Mesenchymal stem cell (in vitro differentiated cells and primary cell): ENCODE data around the gene SLC35B2.

Experiments
- DNase-seq: peaks from one replicate; pipeline ENCODE4 v3.0.0-alpha.2; 2013
- H2AFZ ChIP-seq: one replicate; pipeline ENCODE4 v1.6.1; 2013; ENCODE audit warnings: low read depth, mild to moderate bottlenecking, control low read depth, inconsistent platforms, low read length, moderate library complexity
- H2AK5ac ChIP-seq: 2 replicates; pipeline ENCODE4 v1.6.1; 2013; ENCODE audit warnings: low read length, moderate library complexity, mild to moderate bottlenecking, inconsistent platforms; ENCODE audit not compliant: severe bottlenecking
- H2BK120ac ChIP-seq: one replicate; pipeline ENCODE4 v1.6.1; 2013; ENCODE audit warnings: low read depth, mild to moderate bottlenecking, inconsistent platforms, low read length, moderate library complexity
- H2BK12ac ChIP-seq, 2 experiments: one replicate each; pipeline ENCODE4 v1.6.1; 2013; ENCODE audit warnings: inconsistent platforms in 2 of 2, low read length in 2 of 2, mild to moderate bottlenecking in 2 of 2, moderate library complexity in 2 of 2, control low read depth in 1 of 2
- H2BK15ac ChIP-seq: one replicate; pipeline ENCODE4 v1.6.1; 2013; ENCODE audit warnings: mild to moderate bottlenecking, low read depth, inconsistent platforms; ENCODE audit not compliant: poor library complexity, severe bottlenecking
- H2BK5ac ChIP-seq: 2 replicates; pipeline ENCODE4 v1.6.1; 2013; ENCODE audit warnings: low read depth, mild to moderate bottlenecking, low read length, control low read depth, inconsistent platforms; ENCODE audit not compliant: poor library complexity, severe bottlenecking
- H3K14ac ChIP-seq, 2 experiments: one replicate each; pipeline ENCODE4 v1.6.1; 2013; ENCODE audit warnings: inconsistent platforms in 2 of 2, low read length in 2 of 2, control low read depth in 1 of 2, mild to moderate bottlenecking in 1 of 2, moderate library complexity in 1 of 2
- H3K18ac ChIP-seq, 2 experiments: one replicate each; pipeline ENCODE4 v1.6.1; 2013; ENCODE audit warnings: inconsistent platforms in 2 of 2, low read length in 2 of 2, control low read depth in 1 of 2, low read depth in 1 of 2, mild to moderate bottlenecking in 1 of 2
- H3K23ac ChIP-seq, 2 experiments: one replicate each; pipeline ENCODE4 v1.6.1; 2013; ENCODE audit warnings: inconsistent platforms in 2 of 2, low read length in 2 of 2, mild to moderate bottlenecking in 2 of 2, moderate library complexity in 2 of 2, control low read depth in 1 of 2
- H3K27ac ChIP-seq: 2 replicates; pipeline ENCODE4 v1.5.1; 2013; ENCODE audit warnings: mild to moderate bottlenecking, moderate library complexity, low read length, control low read depth, inconsistent platforms; ENCODE audit not compliant: poor library complexity, severe bottlenecking
- H3K27me3 ChIP-seq, 2 experiments: 2 replicates each; pipeline versions ENCODE4 v1.6.1 to v1.7.0; 2013; ENCODE audit warnings: low read length in 2 of 2, mild to moderate bottlenecking in 2 of 2, moderate library complexity in 2 of 2, control low read depth in 1 of 2, inconsistent platforms in 1 of 2; ENCODE audit not compliant: control insufficient read depth in 1 of 2, insufficient read depth in 1 of 2
- H3K36me3 ChIP-seq, 2 experiments: 2 replicates each; pipeline versions ENCODE4 v1.6.1 to v1.7.0; 2013; ENCODE audit warnings: low read length in 2 of 2, control low read depth in 1 of 2, inconsistent platforms in 1 of 2, low read depth in 1 of 2, mild to moderate bottlenecking in 1 of 2; ENCODE audit not compliant: insufficient read depth in 2 of 2, control insufficient read depth in 1 of 2
- H3K4ac ChIP-seq, 2 experiments: one replicate each; pipeline ENCODE4 v1.6.1; 2013; ENCODE audit warnings: inconsistent platforms in 2 of 2, low read length in 2 of 2, mild to moderate bottlenecking in 2 of 2, moderate library complexity in 2 of 2, control low read depth in 1 of 2, low read depth in 1 of 2
- H3K4me1 ChIP-seq: 2 replicates; pipeline ENCODE4 v1.6.1; 2013; ENCODE audit warnings: low read depth, low read length, control low read depth; ENCODE audit not compliant: control insufficient read depth, insufficient read depth
- H3K4me2 ChIP-seq: 2 replicates; pipeline ENCODE4 v1.6.1; 2013; ENCODE audit warnings: low read length, mild to moderate bottlenecking, inconsistent platforms; ENCODE audit not compliant: poor library complexity, severe bottlenecking
- H3K4me3 ChIP-seq, 2 experiments: 2 replicates each; pipeline versions ENCODE4 v1.5.1 to v1.7.0; 2013; ENCODE audit warnings: low read length in 2 of 2, mild to moderate bottlenecking in 2 of 2, control low read depth in 1 of 2, low read depth in 1 of 2; ENCODE audit not compliant: insufficient read depth in 1 of 2
- H3K79me1 ChIP-seq: replicated peaks from 2 replicates; pipeline ENCODE4 v1.6.1; 2013; ENCODE audit warnings: mild to moderate bottlenecking, control low read depth, low read length, inconsistent platforms; ENCODE audit not compliant: poor library complexity, severe bottlenecking
- H3K9ac ChIP-seq: 2 replicates; pipeline ENCODE4 v1.7.0; 2013; ENCODE audit warnings: mild to moderate bottlenecking, low read length, moderate library complexity
- H3K9me3 ChIP-seq: 2 replicates; pipeline ENCODE4 v1.7.0; 2013; ENCODE audit warnings: mild to moderate bottlenecking, low read length; ENCODE audit not compliant: control insufficient read depth
- H4K8ac ChIP-seq: one replicate; pipeline ENCODE4 v1.6.1; 2013; ENCODE audit warnings: inconsistent platforms, mild to moderate bottlenecking, low read length, moderate library complexity
- H4K91ac ChIP-seq: one replicate; pipeline ENCODE4 v1.6.1; 2013; ENCODE audit warnings: mild to moderate bottlenecking, low read length, inconsistent platforms
- WGBS: methylation state at CpG from one replicate; pipeline ENCODE4 v1.1.7; 2013; ENCODE audit warnings: mixed read lengths; 5-methylcytosine and 5-hydroxymethylcytosine counted together

SLC35B2 gene

DNA sequence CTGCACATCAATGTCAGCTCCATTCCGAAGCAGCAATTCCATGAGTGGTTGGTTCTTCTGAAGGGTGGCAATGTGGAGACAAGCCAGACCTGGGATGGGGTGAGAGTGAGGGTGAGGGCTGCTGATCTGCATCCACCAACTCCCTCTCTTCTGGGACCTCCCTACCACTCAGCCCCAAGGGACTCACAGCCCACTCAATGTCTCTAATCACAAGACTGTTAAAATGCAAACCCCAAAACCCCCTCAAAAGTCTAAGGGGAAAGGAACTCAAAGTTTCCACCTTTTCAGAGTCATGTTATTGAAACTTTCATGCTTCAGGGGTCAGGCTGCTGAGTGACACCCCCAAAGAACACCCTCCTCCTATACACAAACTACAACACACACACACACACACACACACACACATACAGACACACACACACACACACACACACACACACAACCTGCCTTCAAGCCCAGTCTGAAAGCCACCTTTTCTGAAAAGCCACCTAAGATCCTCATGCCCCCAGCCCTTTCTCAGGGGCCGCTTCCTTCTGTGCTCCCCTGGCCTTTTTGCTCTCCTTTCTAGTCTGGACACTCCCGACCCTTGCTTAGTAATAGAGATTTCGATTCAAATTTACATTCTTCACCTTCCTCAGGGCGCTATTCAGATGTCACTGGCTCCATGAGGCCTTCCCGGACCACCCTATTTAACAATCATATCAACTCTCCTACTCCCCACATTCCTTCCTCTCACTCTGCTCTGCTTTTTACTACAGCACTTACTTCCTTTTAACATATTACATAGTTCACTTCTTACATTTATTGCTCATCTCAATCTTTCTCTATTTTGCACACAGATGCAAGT lies 3.3 kb upstream of the SLC35B2 start:
- H2BK120ac ChIP-seq, result no peak overlapping the region
- 93% methylated on average over 6 of the region's 6 CpGs for WGBS
- peaks cover 30 to 36% of the 10 kb centered on the region in 2 experiments for H3K36me3 ChIP-seq
- H3K27me3 ChIP-seq, result no peaks in the 10 kb centered on the region
- no peak overlapping the region for H3K4me3 ChIP-seq
- no peak overlapping the region for H3K4ac ChIP-seq
- H3K4me2 ChIP-seq, result no peak overlapping the region
- no peak overlapping the region for H2BK12ac ChIP-seq
- no peak overlapping the region for H2AK5ac ChIP-seq
- no peak overlapping the region for H2AFZ ChIP-seq
- no peak overlapping the region for H3K9ac ChIP-seq
- no peak for DNase-seq
- peaks cover 27% of the 10 kb centered on the region for H3K79me1 ChIP-seq
- no peak overlapping the region for H3K27ac ChIP-seq
- H2BK5ac ChIP-seq, result no peak overlapping the region
- H4K91ac ChIP-seq, result no peak overlapping the region
- peaks cover 38% of the 10 kb centered on the region for H3K4me1 ChIP-seq
- no peak overlapping the region for H3K18ac ChIP-seq
- H3K23ac ChIP-seq, result no peak overlapping the region
- H3K9me3 ChIP-seq, result no peaks in the 10 kb centered on the region
- no peak overlapping the region for H4K8ac ChIP-seq
- no peak overlapping the region for H2BK15ac ChIP-seq
- no peak overlapping the region for H3K14ac ChIP-seq

DNA sequence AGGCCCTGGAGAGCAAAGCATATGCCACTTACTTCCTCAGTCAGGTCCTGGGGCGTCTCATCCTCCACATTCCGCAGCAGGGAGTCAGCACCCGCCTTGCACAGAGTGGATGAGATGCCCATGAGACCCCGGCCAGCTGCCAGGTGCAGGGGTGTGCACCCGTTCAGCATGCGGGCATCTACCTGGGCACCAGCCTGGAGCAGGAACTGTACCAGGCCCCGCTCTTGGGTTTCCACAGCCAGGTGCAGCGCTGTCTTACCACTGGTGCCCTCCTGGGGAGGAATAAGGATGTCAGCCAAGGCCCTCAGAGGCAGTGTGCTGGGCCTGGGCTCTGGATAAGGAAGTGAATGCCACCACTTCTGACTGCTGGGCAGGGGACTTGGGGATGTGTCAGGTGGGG lies 2.7 kb upstream of the SLC35B2 start:
- Histone ChIP-seq H3K27me3 (no peaks in the 10 kb centered on the region), H3K14ac (no peak overlapping the region), H3K23ac (no peak overlapping the region), H3K79me1 (peaks cover 27% of the 10 kb centered on the region), H2AK5ac (no peak overlapping the region), H3K4me2 (no peak overlapping the region), H3K4ac (no peak overlapping the region), H2BK120ac (no peak overlapping the region), H4K8ac (no peak overlapping the region), H2AFZ (no peak overlapping the region), H2BK15ac (no peak overlapping the region), H3K18ac (no peak overlapping the region), H4K91ac (no peak overlapping the region), H3K36me3 (peaks cover 37 to 41% of the 10 kb centered on the region in 2 experiments), H2BK5ac (no peak overlapping the region), H3K27ac (no peak overlapping the region), H2BK12ac (no peak overlapping the region), H3K9me3 (no peaks in the 10 kb centered on the region), H3K9ac (no peak overlapping the region), H3K4me1 (peaks cover 43% of the 10 kb centered on the region), H3K4me3 (no peak overlapping the region)
- DNase-seq, result no peak
- WGBS, result 97% methylated on average over 8 of the region's 8 CpGs

DNA sequence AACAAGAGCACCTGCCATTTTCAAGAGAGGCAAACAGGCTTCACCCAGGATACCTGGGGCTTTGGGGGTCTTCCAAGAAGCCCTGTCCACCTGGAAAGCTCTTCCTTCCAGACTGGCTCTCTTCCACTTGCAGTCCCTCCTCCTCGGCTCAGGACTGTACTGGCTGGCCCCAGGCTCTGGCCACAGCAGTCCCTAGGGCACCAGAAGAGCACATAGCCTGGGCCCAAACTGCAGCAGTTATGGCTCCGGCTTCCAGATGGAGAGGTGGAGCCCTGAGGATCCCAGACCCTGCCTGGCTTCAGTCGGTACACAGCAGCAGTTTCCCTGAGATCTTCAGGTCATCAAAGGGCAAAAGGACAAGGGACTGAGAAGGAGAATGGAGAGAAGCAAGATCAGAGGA lies 1.6 kb upstream of the SLC35B2 start:
- Histone ChIP-seq H3K23ac (no peak overlapping the region), H2BK15ac (no peak overlapping the region), H2BK120ac (no peak overlapping the region), H3K36me3 (peaks cover 48 to 51% of the 10 kb centered on the region in 2 experiments), H2AFZ (no peak overlapping the region), H3K9me3 (no peaks in the 10 kb centered on the region), H2AK5ac (no peak overlapping the region), H2BK5ac (no peak overlapping the region), H3K27me3 (no peaks in the 10 kb centered on the region), H3K14ac (no peak overlapping the region), H3K4me2 (no peak overlapping the region), H3K4me3 (no peak overlapping the region), H2BK12ac (no peak overlapping the region), H4K8ac (no peak overlapping the region), H4K91ac (no peak overlapping the region), H3K18ac (no peak overlapping the region), H3K9ac (no peak overlapping the region), H3K4ac (no peak overlapping the region), H3K79me1 (peaks cover 27% of the 10 kb centered on the region), H3K27ac (no peak overlapping the region), H3K4me1 (peaks cover 43% of the 10 kb centered on the region)
- WGBS, result 97% methylated on average over 3 of the region's 3 CpGs
- no peak for DNase-seq

DNA sequence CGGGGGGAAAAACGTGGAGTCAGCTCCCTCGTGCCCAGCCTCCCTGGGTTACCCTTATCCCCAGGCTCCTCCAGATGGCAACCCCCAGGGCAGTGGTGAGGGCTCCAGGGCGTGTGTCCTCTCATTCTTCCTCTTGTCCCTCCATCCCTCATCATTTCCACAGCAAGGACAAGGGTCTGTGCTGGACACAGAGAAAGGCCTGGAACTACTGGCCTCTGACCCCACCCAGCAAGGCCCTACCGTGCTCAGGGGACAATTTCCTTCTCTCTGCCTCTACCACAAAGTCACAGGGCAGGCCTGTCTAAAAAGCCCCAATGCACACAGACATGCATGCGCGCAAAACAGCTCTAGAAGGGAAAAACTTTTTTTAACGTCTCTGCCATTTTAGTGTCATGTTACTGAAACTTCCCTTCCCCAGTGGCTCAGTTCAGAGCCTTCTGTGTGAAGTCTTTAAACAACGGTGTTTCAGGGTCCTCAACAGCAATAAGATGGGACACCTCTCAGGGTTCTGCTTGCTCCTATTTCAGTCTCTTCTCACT lies 1.1 kb upstream of the SLC35B2 start:
- H3K23ac ChIP-seq, result no peak overlapping the region
- H3K4me1 ChIP-seq, result peaks cover 38% of the 10 kb centered on the region
- peaks cover 53% of the 10 kb centered on the region in 2 experiments for H3K36me3 ChIP-seq
- H2BK5ac ChIP-seq, result no peak overlapping the region
- H2BK12ac ChIP-seq, result no peak overlapping the region
- no peak overlapping the region for H3K4me3 ChIP-seq
- peak overlapping the region; percentile 64 for H4K91ac ChIP-seq
- WGBS, result 85% methylated on average over 9 of the region's 9 CpGs
- peak overlapping the region; percentile 21 for H4K8ac ChIP-seq
- H2AFZ ChIP-seq, result no peak overlapping the region
- H3K14ac ChIP-seq, result no peak overlapping the region
- H2BK15ac ChIP-seq, result no peak overlapping the region
- no peak overlapping the region for H2BK120ac ChIP-seq
- H3K27me3 ChIP-seq, result no peaks in the 10 kb centered on the region
- H3K27ac ChIP-seq, result no peak overlapping the region
- H3K4ac ChIP-seq, result no peak overlapping the region
- no peak overlapping the region for H3K18ac ChIP-seq
- no peak for DNase-seq
- no peak overlapping the region for H3K9ac ChIP-seq
- no peak overlapping the region for H2AK5ac ChIP-seq
- no peak overlapping the region for H3K4me2 ChIP-seq
- H3K79me1 ChIP-seq, result peaks cover 23% of the 10 kb centered on the region
- H3K9me3 ChIP-seq, result no peaks in the 10 kb centered on the region
